AG08395 (cell line): ENCODE results near the gene PLEKHD1.
"Not testable (repeated sequence)": the region's sequence is repeated elsewhere in the genome, so short reads cannot be mapped to it uniquely, and the experiment has no call there.

Experiments used
- DNase-seq: peaks from one replicate; pipeline ENCODE4 v3.0.0; 2012; ENCODE audit warnings: mixed read lengths, low spot score

Gene PLEKHD1

GRCh38 chr14:69481815-69482568, 2.5 kb upstream of the PLEKHD1 start:
- no peak for DNase-seq

- DNase-seq, result peak; percentile 35
Measured at GRCh38 chr14:69483765-69484443, 624 bp upstream of the PLEKHD1 start.

DNA sequence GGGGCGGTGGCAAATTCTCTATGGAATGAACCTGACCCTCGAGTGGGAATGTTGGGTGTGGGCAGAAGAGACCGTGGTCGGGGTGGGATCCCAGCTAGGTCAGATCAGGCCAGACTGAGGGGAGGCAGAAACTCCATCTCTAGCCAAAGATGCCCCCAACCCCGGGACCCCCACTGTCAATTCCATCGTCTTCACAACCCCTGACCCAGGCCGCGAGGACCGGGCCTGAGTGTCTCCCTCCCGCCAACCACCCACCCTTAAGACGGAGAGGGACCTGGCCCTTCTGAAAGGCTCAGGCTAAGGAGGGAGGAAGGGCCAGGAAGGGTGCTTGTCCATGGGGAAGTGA, 760 bp downstream of the PLEKHD1 start:
- DNase-seq, result no peak

GRCh38 chr14:69485701-69486100, 1.2 kb downstream of the PLEKHD1 start:
- no peak for DNase-seq

- DNase-seq, result no peak
Measured at GRCh38 chr14:69487226-69487625, 2.7 kb downstream of the PLEKHD1 start.

- no peak for DNase-seq
Measured at GRCh38 chr14:69487771-69488170, 3.2 kb downstream of the PLEKHD1 start.

DNA sequence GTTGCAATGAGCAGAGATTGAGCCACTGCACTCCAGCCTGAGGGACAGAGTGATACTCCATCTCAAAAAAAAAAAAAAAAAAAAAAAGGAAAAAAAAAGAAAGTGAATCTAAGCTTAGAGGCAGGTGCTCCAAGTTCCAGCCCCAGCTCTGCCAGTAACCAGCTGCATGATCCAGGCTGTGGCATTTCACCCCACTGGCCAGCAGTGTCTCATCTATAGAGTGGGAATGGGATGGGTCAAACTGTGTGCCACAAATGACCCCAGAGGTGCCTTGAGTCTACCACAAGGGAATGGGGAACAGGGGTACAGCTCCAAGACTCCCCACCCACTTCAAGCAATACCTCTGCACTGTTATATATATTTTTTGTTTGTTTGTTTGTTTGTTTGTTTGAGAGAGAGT, 5.0 kb downstream of the PLEKHD1 start:
- DNase-seq, result no peak

DNA sequence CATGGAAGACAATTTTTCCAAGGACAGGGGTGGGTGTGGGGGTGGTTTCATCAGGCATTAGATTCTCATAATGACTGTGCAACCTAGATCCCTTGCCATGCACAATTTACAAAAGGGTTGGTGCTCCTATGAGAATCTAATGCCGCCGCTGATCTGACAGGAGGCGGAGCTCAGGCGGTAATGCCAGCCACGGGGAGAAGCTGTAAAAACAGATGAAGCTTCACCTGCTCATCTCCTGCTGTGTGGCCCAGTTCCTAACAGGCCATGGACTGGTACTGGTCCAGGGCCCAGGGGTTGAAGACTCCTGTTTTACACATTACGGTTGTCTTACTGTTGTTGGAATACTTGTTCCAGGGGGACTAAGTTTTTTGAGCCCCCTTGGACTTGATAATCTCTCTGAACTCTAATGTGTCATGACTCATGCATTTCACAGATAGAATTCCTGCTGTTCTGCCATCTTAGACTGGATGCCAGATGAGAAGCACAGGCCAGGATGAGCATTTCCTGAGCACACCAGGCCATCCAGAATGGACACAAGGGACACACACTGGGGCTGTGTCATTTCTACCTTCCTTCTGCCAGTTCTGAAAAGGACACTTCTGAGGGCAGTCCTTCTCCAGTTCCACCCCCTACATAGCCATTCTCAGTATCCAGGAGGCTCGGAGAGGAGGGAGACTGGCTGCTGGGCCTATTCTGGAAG, 5.8 kb downstream of the PLEKHD1 start:
- DNase-seq, result no peak

DNA sequence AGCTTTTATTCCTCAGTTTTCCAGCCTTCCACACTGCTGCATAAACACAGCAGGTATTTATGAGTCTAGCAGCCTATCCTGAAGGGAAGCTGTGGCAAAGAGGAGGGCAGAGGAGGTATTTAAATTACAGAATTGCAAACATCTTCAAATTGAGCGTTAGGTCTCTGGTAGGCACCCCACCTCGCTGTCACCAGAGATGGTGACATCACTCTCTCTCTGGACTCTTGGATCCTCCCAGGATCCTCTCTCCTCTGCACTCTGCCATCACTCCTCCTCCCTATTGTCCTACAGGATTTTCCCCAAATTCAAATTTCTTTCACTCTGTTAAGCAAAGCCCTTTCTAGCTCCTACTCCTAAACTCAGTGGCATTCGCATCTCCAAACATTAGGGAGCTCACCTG, 6.7 kb downstream of the PLEKHD1 start:
- no peak for DNase-seq

DNA sequence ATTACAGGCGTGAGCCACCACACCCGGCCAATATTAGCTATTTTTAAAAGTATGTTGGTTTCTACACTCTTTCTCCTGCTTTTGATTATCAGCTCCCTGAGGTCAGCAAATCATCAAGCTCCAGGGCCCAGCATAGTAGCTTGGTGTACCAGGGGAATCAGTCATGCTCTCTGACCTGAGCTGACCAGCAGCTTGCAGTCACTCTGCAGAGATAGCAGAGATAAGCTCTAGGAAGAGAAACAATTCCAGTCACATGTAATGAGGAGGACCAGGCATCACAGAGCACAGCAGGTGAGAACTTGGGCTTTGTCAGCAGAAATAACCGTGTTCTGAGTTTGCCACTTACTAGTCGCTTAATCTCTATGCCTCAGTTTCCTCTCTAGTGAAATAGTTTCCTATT, 8.5 kb downstream of the PLEKHD1 start:
- DNase-seq, result no peak

GRCh38 chr14:69493791-69494190, 9.3 kb downstream of the PLEKHD1 start:
- no peak for DNase-seq

DNA sequence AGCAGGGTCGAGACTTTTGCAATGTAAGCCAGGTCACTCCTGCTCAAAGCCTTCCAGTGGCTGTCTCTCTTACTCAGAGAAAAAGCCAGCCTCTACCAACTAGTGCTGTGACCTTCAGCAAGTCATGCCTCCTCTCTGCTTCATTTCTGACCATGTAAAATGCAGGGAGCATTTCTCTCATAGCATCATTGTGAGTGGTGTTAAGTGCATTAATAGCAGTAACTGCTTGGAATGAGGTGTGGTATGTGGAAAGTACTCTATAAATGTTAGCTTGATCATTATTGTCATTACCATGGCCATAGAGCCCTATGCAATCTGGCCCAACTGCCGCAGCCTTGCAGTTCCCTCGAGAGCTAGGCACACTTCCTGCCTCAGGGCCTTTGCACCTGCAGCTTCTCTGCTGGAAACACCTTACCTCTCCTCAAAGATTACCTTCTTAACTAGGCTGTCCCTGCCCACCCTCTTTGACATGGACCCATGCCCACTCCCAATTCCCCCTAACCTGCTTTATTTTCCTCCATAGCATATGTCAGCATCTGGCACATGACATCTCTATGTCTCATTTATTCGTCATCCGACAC, 10.9 kb downstream of the PLEKHD1 start:
- no peak for DNase-seq

GRCh38 chr14:69497866-69498265, 13.3 kb downstream of the PLEKHD1 start:
- DNase-seq, result not testable (repeated sequence)

DNA sequence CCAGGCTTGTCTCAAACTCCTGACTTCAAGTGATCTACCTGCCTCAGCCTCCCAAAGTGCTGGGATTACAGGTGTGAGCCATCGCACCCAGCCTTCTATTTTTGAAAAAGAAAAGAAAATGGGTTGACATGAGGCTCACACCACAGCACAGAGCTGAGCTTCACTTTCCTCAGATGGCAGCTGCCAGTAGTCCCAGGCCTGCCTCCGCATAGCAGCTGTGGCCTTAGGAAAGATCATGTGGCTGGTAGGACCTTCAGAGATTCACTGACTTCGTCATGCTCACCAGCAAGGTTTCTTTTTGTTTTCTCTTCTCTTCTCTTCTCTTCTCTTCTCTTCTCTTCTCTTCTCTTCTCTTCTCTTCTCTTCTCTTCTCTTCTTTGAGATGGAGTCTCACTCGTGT, 13.8 kb downstream of the PLEKHD1 start:
- not testable (repeated sequence) for DNase-seq

DNA sequence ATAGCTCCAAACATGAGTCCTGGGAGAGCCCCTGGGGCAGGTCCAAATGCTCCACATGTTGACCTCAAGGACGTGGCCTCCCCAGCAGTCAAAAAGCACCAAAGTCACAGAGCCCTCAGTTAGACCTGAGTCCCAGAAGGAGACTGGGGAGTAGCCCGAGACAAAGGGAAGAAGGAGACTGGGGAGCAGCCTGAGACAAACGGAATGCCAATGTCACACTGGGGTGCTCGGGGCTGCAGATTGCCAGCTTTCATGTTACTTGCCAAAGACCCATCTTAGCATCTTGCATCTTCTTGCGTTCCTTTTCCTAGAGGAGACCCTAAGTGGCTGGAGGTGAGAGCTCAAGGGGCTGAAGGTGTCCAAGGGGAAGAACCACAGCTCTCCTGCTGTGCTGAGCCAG, 14.9 kb downstream of the PLEKHD1 start:
- no peak for DNase-seq

GRCh38 chr14:69500096-69500495, 15.6 kb downstream of the PLEKHD1 start:
- no peak for DNase-seq

GRCh38 chr14:69500736-69501135, 16.2 kb downstream of the PLEKHD1 start:
- DNase-seq, result no peak

DNA sequence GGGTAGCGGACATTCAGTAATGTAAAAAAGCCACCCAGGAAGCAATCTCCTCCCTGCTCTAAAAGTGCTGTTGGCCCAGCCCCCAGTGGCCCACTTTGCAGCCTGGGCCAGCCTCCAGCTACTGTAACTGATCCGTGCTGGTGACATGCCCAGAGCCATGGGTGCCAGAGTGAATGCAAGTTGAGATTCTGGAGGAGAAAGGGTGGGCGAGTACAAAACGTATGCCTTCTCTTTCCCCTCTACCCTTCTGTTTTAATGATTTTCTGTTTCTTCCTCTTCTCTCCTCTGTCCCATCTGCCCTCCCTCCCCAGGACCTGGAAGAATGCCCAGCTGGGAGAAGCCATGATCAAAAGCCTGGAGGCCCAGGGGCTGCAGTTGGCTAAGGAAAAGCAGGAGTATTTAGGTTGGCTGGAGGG, 16.9 kb downstream of the PLEKHD1 start:
- DNase-seq, result no peak

DNA sequence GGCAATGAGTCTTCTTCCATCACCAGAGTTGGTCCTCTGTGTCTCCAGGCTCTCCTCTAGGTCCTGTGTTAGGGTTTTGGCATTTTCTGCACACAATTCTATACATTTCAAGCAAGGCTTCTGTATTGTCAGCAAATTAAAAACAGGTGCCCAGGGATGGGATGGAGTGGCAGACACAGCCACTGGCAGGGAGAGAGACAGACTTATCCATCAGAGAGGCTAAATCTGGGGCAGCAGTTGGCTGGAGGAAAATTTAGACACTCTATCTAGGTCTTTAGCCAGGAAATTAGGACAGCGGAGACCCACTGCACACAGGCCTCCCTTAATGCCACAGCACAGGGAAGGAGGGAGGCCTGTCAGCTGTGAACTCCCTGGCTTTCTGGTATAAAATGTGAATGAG, 20.2 kb downstream of the PLEKHD1 start:
- no peak for DNase-seq

- no peak for DNase-seq
Measured at GRCh38 chr14:69505338-69506240, 21.1 kb downstream of the PLEKHD1 start.

DNA sequence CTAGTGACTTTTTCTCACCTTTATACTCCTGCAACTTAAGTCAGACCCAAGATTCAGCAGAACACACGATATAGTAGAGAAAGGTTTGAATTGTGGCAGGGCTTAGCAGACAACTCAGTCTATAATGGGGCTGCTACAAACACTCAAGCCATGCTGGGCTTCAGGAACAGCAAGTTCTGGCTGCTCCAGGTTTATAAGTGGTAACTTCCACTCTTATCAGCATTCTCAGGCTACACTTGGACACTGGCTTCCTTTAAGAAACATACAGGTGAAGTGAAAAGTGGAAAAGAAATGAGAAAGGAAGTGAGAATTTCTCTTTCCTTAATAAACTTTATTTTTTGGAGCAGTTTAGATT, 21.7 kb downstream of the PLEKHD1 start:
- no peak for DNase-seq
